HG02943 (cell line): Measurements from ENCODE around the gene CLPSL2.

Source experiments
- ATAC-seq: cut with Tn5 transposase; IDR thresholded peaks from one replicate; pipeline ENCODE4 v1.9.1; 2021; ENCODE audit warnings: mild to moderate bottlenecking, low read depth, moderate library complexity; ENCODE audit not compliant: unreplicated experiment

The CLPSL2 gene

DNA sequence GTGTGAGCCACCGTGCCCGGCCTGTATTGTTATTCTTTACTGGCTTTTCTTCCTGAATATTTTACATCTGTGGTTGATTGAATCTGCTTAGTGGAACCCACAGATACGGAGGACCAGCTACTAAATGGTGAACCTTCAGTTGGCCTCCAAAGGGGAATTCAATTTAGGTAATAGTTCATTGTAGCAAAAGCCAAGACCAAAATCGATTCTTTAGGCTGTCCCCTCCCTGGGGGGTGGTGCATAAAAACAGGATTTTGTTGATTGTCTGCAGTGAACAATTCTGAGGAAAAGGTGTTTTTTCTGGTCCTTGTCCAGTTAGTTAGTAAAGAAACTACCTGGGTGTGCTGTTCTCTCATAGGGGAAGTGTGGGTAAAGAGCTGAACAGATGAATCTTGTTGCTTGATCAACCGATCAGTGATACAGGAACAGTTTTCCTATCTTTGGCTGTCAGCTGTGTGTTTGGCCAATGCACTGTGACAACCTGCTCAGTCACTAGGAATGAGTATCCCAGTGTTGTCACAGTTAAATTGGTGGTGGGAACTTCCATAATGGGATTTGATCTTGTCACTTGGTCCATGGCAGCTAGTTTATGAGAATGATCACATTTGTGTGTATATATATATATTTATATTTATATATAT, 48.3 kb downstream of the CLPSL2 start:
- ATAC-seq: no peak
